Suprapubic skin (tissue), 4 donors: Measurements from ENCODE around the gene CSKMT. TPM values are rescaled to one million over a fixed set of nuclear protein-coding genes. Genes with fewer than 3 reads are reported as not detected.

ENCODE experiments used
- DNase-seq, 2 donors: peaks; one replicate each; pipeline ENCODE4 v3.0.0-alpha.2; 2019; ENCODE audit warnings: low spot score in 2 of 2
- H3K27ac ChIP-seq: fragments of 200-600 bp; sonication (generic); one replicate; pipeline ENCODE4 v1.5.1; 2019
- H3K27me3 ChIP-seq: fragments of 200-600 bp; sonication (generic); one replicate; pipeline ENCODE4 v1.5.1; 2019
- H3K36me3 ChIP-seq: fragments of 200-600 bp; sonication (generic); one replicate; pipeline ENCODE4 v1.5.1; 2019
- H3K4me1 ChIP-seq: fragments of 200-600 bp; sonication (generic); one replicate; pipeline ENCODE4 v1.5.1; 2019
- H3K4me3 ChIP-seq: fragments of 200-600 bp; sonication (generic); one replicate; pipeline ENCODE4 v1.5.1; 2019; ENCODE audit warnings: mild to moderate bottlenecking
- H3K9me3 ChIP-seq: fragments of 200-600 bp; sonication (generic); one replicate; pipeline ENCODE4 v1.5.1; 2019
- EP300 ChIP-seq: sonication (generic); formaldehyde crosslinking; IDR thresholded peaks from one replicate; pipeline ENCODE4 v1.6.1; 2017; ENCODE audit warnings: antibody characterized with exemption
- POLR2A ChIP-seq, 2 donors: fragments of 450-650 bp; IDR thresholded peaks; one replicate each; pipeline ENCODE4 v1.6.1; 2017; ENCODE audit warnings: antibody characterized with exemption in 2 of 2, mild to moderate bottlenecking in 2 of 2, moderate library complexity in 2 of 2
- POLR2AphosphoS5 ChIP-seq, 3 donors: sonication (generic); formaldehyde crosslinking; IDR thresholded peaks; one replicate each; pipeline ENCODE4 v1.6.1; 2017; ENCODE audit warnings: antibody characterized with exemption in 3 of 3
- WGBS: methylation state at CpG from one replicate; pipeline ENCODE4 v1.1.5; 2018; 5-methylcytosine and 5-hydroxymethylcytosine counted together
- total RNA-seq, 4 donors: library from RNA; depleted of rRNA; stranded (reverse); fragments of >200 nt; gene quantifications; one replicate each; pipeline ENCODE4 v1.1.0, GENCODE V29; 2016
- TF ChIP-seq, protein P1 (sequence below), 2 donors: fragments of 200-600 bp in 1 of 2; fragments of 450-650 bp in 1 of 2; sonication (generic) in 1 of 2; IDR thresholded peaks; one replicate each; pipeline ENCODE4 v1.5.1; 2016 to 2019; ENCODE audit warnings: antibody characterized with exemption in 2 of 2, mild to moderate bottlenecking in 1 of 2, moderate library complexity in 1 of 2

Gene CSKMT
- total RNA-seq, 4 donors from 2014 or later, result 2.8 to 6.0 (median 4.2) TPM

DNA sequence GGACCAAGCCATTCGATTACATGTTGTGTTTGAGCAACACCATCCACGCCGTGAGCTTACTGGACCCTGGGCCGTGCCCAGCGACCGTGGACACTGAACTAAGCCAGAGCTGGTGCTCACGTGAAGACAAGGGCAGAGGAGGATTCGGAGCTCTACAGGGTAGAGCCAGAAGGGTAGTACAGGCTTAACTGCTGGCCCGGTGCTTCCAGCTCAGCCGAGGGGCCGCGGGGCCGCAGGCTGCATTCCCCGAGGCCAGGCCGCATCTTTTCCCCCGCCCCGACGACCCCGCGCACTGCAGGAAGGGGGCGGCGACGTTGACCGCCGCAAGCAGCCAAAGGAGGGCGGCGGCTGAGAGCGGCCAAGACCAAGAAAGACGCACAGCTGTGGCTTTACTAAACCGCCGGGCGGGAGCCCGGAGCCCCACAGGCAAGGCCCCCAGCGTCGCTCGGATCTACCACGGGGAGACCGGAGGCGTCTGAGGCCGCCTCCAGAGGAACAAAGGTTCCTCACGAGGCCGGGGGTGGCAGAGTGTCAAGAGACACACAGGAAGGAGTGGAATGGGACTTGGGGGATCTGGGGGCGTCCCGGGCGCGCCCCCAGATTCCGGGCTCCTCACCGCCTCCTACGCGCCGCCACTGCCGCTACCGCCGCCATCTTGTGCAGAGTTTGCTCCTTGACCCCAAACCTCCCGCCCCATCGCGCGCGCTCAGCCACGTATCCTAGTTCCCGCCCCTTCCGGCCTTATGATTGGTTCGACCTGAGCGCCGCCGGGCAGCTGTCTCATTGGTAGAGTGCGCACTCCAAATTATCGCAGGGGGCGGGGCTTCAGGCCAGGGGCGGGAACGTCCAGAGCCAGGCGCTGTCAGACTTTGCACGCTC, 18.9 kb upstream of the CSKMT start, which contains the start of gene GANAB:
TSS of gene GANAB (minus strand) at position 668 of the 879 bp plus-strand sequence. CDS start at position 654, 14 bp downstream.
- peaks cover 38% of the 10 kb centered on the region for H3K36me3 ChIP-seq
- no peak for TF ChIP-seq EP300
- TF ChIP-seq POLR2AphosphoS5 (IDR thresholded peaks at IDR 0.05), result peak; percentile 18 to 76 (median 60)
- TF ChIP-seq, protein P1, sequence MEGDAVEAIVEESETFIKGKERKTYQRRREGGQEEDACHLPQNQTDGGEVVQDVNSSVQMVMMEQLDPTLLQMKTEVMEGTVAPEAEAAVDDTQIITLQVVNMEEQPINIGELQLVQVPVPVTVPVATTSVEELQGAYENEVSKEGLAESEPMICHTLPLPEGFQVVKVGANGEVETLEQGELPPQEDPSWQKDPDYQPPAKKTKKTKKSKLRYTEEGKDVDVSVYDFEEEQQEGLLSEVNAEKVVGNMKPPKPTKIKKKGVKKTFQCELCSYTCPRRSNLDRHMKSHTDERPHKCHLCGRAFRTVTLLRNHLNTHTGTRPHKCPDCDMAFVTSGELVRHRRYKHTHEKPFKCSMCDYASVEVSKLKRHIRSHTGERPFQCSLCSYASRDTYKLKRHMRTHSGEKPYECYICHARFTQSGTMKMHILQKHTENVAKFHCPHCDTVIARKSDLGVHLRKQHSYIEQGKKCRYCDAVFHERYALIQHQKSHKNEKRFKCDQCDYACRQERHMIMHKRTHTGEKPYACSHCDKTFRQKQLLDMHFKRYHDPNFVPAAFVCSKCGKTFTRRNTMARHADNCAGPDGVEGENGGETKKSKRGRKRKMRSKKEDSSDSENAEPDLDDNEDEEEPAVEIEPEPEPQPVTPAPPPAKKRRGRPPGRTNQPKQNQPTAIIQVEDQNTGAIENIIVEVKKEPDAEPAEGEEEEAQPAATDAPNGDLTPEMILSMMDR (IDR thresholded peaks at IDR 0.05), result no peak
- TF ChIP-seq POLR2A (IDR thresholded peaks at IDR 0.05), result peak; percentile 53 to 81
- H3K4me1 ChIP-seq, result peaks cover 26% of the 10 kb centered on the region
- no peaks in the 10 kb centered on the region for H3K27me3 ChIP-seq
- H3K27ac ChIP-seq, result peak within 1 kb of the TSS; percentile 98
- no peaks in the 10 kb centered on the region for H3K9me3 ChIP-seq
- H3K4me3 ChIP-seq, result peak within 1 kb of the TSS; percentile 99
- under 1% methylated on average over 49 of the region's 73 CpGs for WGBS
- peak; percentile 100 for DNase-seq

DNA sequence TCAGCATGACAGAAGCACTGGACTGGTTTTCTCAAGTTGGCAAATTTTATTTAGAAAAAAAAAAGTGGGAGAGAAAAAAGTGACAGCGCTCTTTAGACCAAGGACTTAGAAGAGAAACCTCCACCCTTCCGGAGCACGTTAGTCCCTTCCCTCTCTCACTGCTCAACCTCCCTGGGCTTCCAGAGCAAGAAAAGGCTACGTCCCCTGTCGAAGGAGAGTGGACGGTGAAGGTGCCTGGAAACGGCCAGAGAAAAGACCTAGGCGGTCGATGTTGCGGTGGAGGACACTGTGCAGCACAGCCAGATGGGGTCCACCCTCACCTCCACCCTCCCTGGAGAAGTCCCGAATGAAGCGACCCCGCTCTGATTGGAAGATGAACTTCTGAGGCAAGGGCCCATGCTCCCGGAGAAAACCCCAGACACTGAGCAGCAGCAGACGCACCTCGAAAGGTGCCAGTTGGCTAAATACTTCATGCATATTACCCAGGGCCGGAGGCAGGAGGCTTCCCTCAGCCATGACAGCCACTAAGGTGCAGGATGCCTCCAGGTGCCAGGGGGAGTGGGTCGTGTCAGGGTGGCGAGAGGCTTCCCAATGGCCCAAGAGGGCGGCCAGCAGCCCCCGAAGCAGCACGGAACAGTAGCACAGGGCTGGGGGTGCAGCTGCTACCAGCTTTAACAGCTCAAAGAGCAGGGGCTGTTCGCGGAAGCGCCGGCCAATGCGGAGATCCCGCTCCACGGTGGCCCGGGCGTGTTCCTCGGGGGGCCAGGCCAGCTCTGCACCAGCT, 18.1 kb upstream of the CSKMT start:
- 49% methylated on average over 21 of the region's 32 CpGs for WGBS
- Histone ChIP-seq H3K9me3 (no peaks in the 10 kb centered on the region), H3K27me3 (no peaks in the 10 kb centered on the region), H3K36me3 (peaks cover 38% of the 10 kb centered on the region), H3K4me1 (peaks cover 33% of the 10 kb centered on the region), H3K4me3 (peak overlapping the region; percentile 99), H3K27ac (peak overlapping the region; percentile 98)
- no peak for DNase-seq
- TF ChIP-seq POLR2AphosphoS5 (IDR thresholded peaks at IDR 0.05) (no peak), EP300 (no peak), POLR2A (IDR thresholded peaks at IDR 0.05) (no peak)
- TF ChIP-seq, protein P1 (IDR thresholded peaks at IDR 0.05), result no peak

DNA sequence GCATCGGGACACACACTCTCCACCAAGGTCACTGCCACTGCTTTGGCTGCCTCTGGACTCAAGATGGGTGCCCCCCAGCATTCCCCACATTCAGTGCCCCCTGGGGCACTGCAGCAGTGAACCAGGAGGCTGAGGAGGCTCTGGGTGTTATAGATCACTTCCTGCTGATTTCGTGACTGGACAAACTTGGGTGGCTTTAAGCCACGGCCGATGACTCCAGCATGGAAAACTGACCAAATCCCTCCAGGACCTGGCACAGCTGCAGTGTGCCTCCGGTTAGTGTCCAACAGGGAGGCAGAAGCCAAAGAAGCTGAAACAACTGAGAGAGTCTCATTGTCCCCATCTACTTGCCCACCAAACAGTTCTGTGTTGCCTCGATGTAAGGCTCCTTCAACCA, 17.5 kb upstream of the CSKMT start:
- Histone ChIP-seq H3K4me1 (peaks cover 38% of the 10 kb centered on the region), H3K27me3 (no peaks in the 10 kb centered on the region), H3K9me3 (no peaks in the 10 kb centered on the region), H3K36me3 (peaks cover 38% of the 10 kb centered on the region), H3K4me3 (no peak overlapping the region), H3K27ac (no peak overlapping the region)
- no peak for DNase-seq
- 79% methylated on average over 3 of the region's 6 CpGs for WGBS
- TF ChIP-seq EP300 (no peak), POLR2AphosphoS5 (IDR thresholded peaks at IDR 0.05) (no peak), POLR2A (IDR thresholded peaks at IDR 0.05) (no peak)
- TF ChIP-seq, protein P1 (IDR thresholded peaks at IDR 0.05), result no peak

GRCh38 chr11:62648185-62648966, 16.7 kb upstream of the CSKMT start:
- Histone ChIP-seq H3K4me1 (peaks cover 40% of the 10 kb centered on the region), H3K9me3 (no peaks in the 10 kb centered on the region), H3K4me3 (no peak overlapping the region), H3K36me3 (peaks cover 35% of the 10 kb centered on the region), H3K27ac (no peak overlapping the region), H3K27me3 (no peaks in the 10 kb centered on the region)
- no peak for DNase-seq
- TF ChIP-seq, protein P1 (IDR thresholded peaks at IDR 0.05), result no peak
- TF ChIP-seq POLR2AphosphoS5 (IDR thresholded peaks at IDR 0.05) (no peak), POLR2A (IDR thresholded peaks at IDR 0.05) (no peak), EP300 (no peak)
- WGBS, result 89% methylated on average over 14 of the region's 24 CpGs
